ENCODE data around the gene PABPN1L. TPM values are rescaled to one million over a fixed set of nuclear protein-coding genes. Genes with fewer than 3 reads are reported as not detected.

PABPN1L gene
- total and polyA plus RNA-seq, 2 donors: 0.09 to 0.34 TPM

- WGBS: 95% methylated on average over 26 of the region's 26 CpGs
- H3K4me3 ChIP-seq (ENCODE audit: low read length in 2 of 2): no peak overlapping the region
- peaks cover 71 to 76% of the 10 kb centered on the region in 2 donors for H3K36me3 ChIP-seq (ENCODE audit: control insufficient read depth in 2 of 2, insufficient read depth in 2 of 2, low read length in 1 of 2)
- H3K27ac ChIP-seq (ENCODE audit: low read depth in 1 of 2, low read length in 1 of 2): no peak overlapping the region
- no peak for DNase-seq (ENCODE audit: low read depth in 6 of 9, low spot score in 9 of 9)
- H3K4me1 ChIP-seq (ENCODE audit: control insufficient read depth in 2 of 2, insufficient read depth in 2 of 2, low read length in 2 of 2): peaks cover 0 to 32% of the 10 kb centered on the region in 2 donors
- H3K9me3 ChIP-seq (ENCODE audit: control insufficient read depth in 2 of 2, insufficient read depth in 1 of 2, low read length in 1 of 2): peaks cover 0 to 1% of the 10 kb centered on the region in 2 donors
- H3K27me3 ChIP-seq (ENCODE audit: control insufficient read depth in 2 of 2, insufficient read depth in 1 of 2, low read length in 1 of 2): no peaks in the 10 kb centered on the region
These were observed 44.0 kb upstream of the PABPN1L start for GRCh38 chr16:88910284-88911135.

GRCh38 chr16:88909431-88910210 lies 43.2 kb upstream of the PABPN1L start:
- peaks cover 0 to 31% of the 10 kb centered on the region in 2 donors for H3K4me1 ChIP-seq (ENCODE audit: control insufficient read depth in 2 of 2, insufficient read depth in 2 of 2, low read length in 2 of 2)
- WGBS: 94% methylated on average over 44 of the region's 44 CpGs
- no peaks in the 10 kb centered on the region for H3K27me3 ChIP-seq (ENCODE audit: control insufficient read depth in 2 of 2, insufficient read depth in 1 of 2, low read length in 1 of 2)
- no peak overlapping the region for H3K27ac ChIP-seq (ENCODE audit: low read depth in 1 of 2, low read length in 1 of 2)
- H3K9me3 ChIP-seq (ENCODE audit: control insufficient read depth in 2 of 2, insufficient read depth in 1 of 2, low read length in 1 of 2): peaks cover 0 to 1% of the 10 kb centered on the region in 2 donors
- peaks cover 73 to 82% of the 10 kb centered on the region in 2 donors for H3K36me3 ChIP-seq (ENCODE audit: control insufficient read depth in 2 of 2, insufficient read depth in 2 of 2, low read length in 1 of 2)
- H3K4me3 ChIP-seq (ENCODE audit: low read length in 2 of 2): no peak overlapping the region
- DNase-seq (ENCODE audit: low read depth in 6 of 9, low spot score in 9 of 9): no peak

- no peaks in the 10 kb centered on the region for H3K9me3 ChIP-seq (ENCODE audit: control insufficient read depth in 2 of 2, insufficient read depth in 1 of 2, low read length in 1 of 2)
- peaks cover 73 to 81% of the 10 kb centered on the region in 2 donors for H3K36me3 ChIP-seq (ENCODE audit: control insufficient read depth in 2 of 2, insufficient read depth in 2 of 2, low read length in 1 of 2)
- H3K27ac ChIP-seq (ENCODE audit: low read depth in 1 of 2, low read length in 1 of 2): no peak overlapping the region
- 98% methylated on average over 17 of the region's 17 CpGs for WGBS
- no peak overlapping the region for H3K4me3 ChIP-seq (ENCODE audit: low read length in 2 of 2)
- DNase-seq (ENCODE audit: low read depth in 6 of 9, low spot score in 9 of 9): no peak
- H3K4me1 ChIP-seq (ENCODE audit: control insufficient read depth in 2 of 2, insufficient read depth in 2 of 2, low read length in 2 of 2): peaks cover 0 to 28% of the 10 kb centered on the region in 2 donors
- no peaks in the 10 kb centered on the region for H3K27me3 ChIP-seq (ENCODE audit: control insufficient read depth in 2 of 2, insufficient read depth in 1 of 2, low read length in 1 of 2)
These were observed 41.8 kb upstream of the PABPN1L start for GRCh38 chr16:88908307-88908706.

- WGBS: 86% methylated on average over 4 of the region's 4 CpGs
- H3K27me3 ChIP-seq (ENCODE audit: control insufficient read depth in 2 of 2, insufficient read depth in 1 of 2, low read length in 1 of 2): no peaks in the 10 kb centered on the region
- no peak overlapping the region for H3K4me3 ChIP-seq (ENCODE audit: low read length in 2 of 2)
- H3K9me3 ChIP-seq (ENCODE audit: control insufficient read depth in 2 of 2, insufficient read depth in 1 of 2, low read length in 1 of 2): peaks cover 0 to 2% of the 10 kb centered on the region in 2 donors
- no peak for DNase-seq (ENCODE audit: low read depth in 6 of 9, low spot score in 9 of 9)
- no peak overlapping the region for H3K27ac ChIP-seq (ENCODE audit: low read depth in 1 of 2, low read length in 1 of 2)
- peaks cover 0 to 28% of the 10 kb centered on the region in 2 donors for H3K4me1 ChIP-seq (ENCODE audit: control insufficient read depth in 2 of 2, insufficient read depth in 2 of 2, low read length in 2 of 2)
- peaks cover 73 to 81% of the 10 kb centered on the region in 2 donors for H3K36me3 ChIP-seq (ENCODE audit: control insufficient read depth in 2 of 2, insufficient read depth in 2 of 2, low read length in 1 of 2)
These were observed 41.3 kb upstream of the PABPN1L start for GRCh38 chr16:88907768-88908167.

- Histone ChIP-seq H3K4me1 (ENCODE audit: control insufficient read depth in 2 of 2, insufficient read depth in 2 of 2, low read length in 2 of 2) (peaks cover 0 to 26% of the 10 kb centered on the region in 2 donors), H3K9me3 (ENCODE audit: control insufficient read depth in 2 of 2, insufficient read depth in 1 of 2, low read length in 1 of 2) (peaks cover 0 to 4% of the 10 kb centered on the region in 2 donors), H3K36me3 (ENCODE audit: control insufficient read depth in 2 of 2, insufficient read depth in 2 of 2, low read length in 1 of 2) (peaks cover 73 to 81% of the 10 kb centered on the region in 2 donors), H3K4me3 (ENCODE audit: low read length in 2 of 2) (no peak overlapping the region), H3K27me3 (ENCODE audit: control insufficient read depth in 2 of 2, insufficient read depth in 1 of 2, low read length in 1 of 2) (no peaks in the 10 kb centered on the region), H3K27ac (ENCODE audit: low read depth in 1 of 2, low read length in 1 of 2) (no peak overlapping the region)
- 96% methylated on average over 22 of the region's 22 CpGs for WGBS
- DNase-seq (ENCODE audit: low read depth in 6 of 9, low spot score in 9 of 9): no peak
These were observed 40.2 kb upstream of the PABPN1L start for GRCh38 chr16:88906535-88907105.

- WGBS: 92% methylated on average over 16 of the region's 16 CpGs
- Histone ChIP-seq H3K4me1 (ENCODE audit: control insufficient read depth in 2 of 2, insufficient read depth in 2 of 2, low read length in 2 of 2) (peaks cover 0 to 20% of the 10 kb centered on the region in 2 donors), H3K4me3 (ENCODE audit: low read length in 2 of 2) (no peak overlapping the region), H3K36me3 (ENCODE audit: control insufficient read depth in 2 of 2, insufficient read depth in 2 of 2, low read length in 1 of 2) (peaks cover 73 to 81% of the 10 kb centered on the region in 2 donors), H3K9me3 (ENCODE audit: control insufficient read depth in 2 of 2, insufficient read depth in 1 of 2, low read length in 1 of 2) (peaks cover 0 to 4% of the 10 kb centered on the region in 2 donors), H3K27ac (ENCODE audit: low read depth in 1 of 2, low read length in 1 of 2) (no peak overlapping the region), H3K27me3 (ENCODE audit: control insufficient read depth in 2 of 2, insufficient read depth in 1 of 2, low read length in 1 of 2) (no peaks in the 10 kb centered on the region)
- DNase-seq (ENCODE audit: low read depth in 6 of 9, low spot score in 9 of 9): no peak
These were observed 39.6 kb upstream of the PABPN1L start for GRCh38 chr16:88906020-88906419.

GRCh38 chr16:88905563-88905962 lies 39.1 kb upstream of the PABPN1L start:
- no peak overlapping the region for H3K4me3 ChIP-seq (ENCODE audit: low read length in 2 of 2)
- peaks cover 0 to 4% of the 10 kb centered on the region in 2 donors for H3K9me3 ChIP-seq (ENCODE audit: control insufficient read depth in 2 of 2, insufficient read depth in 1 of 2, low read length in 1 of 2)
- H3K27ac ChIP-seq (ENCODE audit: low read depth in 1 of 2, low read length in 1 of 2): no peak overlapping the region
- WGBS: 70% methylated on average over 13 of the region's 13 CpGs
- no peaks in the 10 kb centered on the region for H3K27me3 ChIP-seq (ENCODE audit: control insufficient read depth in 2 of 2, insufficient read depth in 1 of 2, low read length in 1 of 2)
- no peak for DNase-seq (ENCODE audit: low read depth in 6 of 9, low spot score in 9 of 9)
- peaks cover 73 to 81% of the 10 kb centered on the region in 2 donors for H3K36me3 ChIP-seq (ENCODE audit: control insufficient read depth in 2 of 2, insufficient read depth in 2 of 2, low read length in 1 of 2)
- H3K4me1 ChIP-seq (ENCODE audit: control insufficient read depth in 2 of 2, insufficient read depth in 2 of 2, low read length in 2 of 2): peaks cover 0 to 18% of the 10 kb centered on the region in 2 donors

- WGBS: 96% methylated on average over 21 of the region's 21 CpGs
- peaks cover 0 to 18% of the 10 kb centered on the region in 2 donors for H3K4me1 ChIP-seq (ENCODE audit: control insufficient read depth in 2 of 2, insufficient read depth in 2 of 2, low read length in 2 of 2)
- no peak overlapping the region for H3K27ac ChIP-seq (ENCODE audit: low read depth in 1 of 2, low read length in 1 of 2)
- no peak for DNase-seq (ENCODE audit: low read depth in 6 of 9, low spot score in 9 of 9)
- peaks cover 73 to 81% of the 10 kb centered on the region in 2 donors for H3K36me3 ChIP-seq (ENCODE audit: control insufficient read depth in 2 of 2, insufficient read depth in 2 of 2, low read length in 1 of 2)
- no peak overlapping the region for H3K4me3 ChIP-seq (ENCODE audit: low read length in 2 of 2)
- H3K27me3 ChIP-seq (ENCODE audit: control insufficient read depth in 2 of 2, insufficient read depth in 1 of 2, low read length in 1 of 2): no peaks in the 10 kb centered on the region
- H3K9me3 ChIP-seq (ENCODE audit: control insufficient read depth in 2 of 2, insufficient read depth in 1 of 2, low read length in 1 of 2): peaks cover 0 to 4% of the 10 kb centered on the region in 2 donors
These were observed 38.4 kb upstream of the PABPN1L start for GRCh38 chr16:88904676-88905365.
